ENCODE results near the gene PEX14. TPM values are rescaled to one million over a fixed set of nuclear protein-coding genes. Genes with fewer than 3 reads are reported as not detected.

The PEX14 gene
- total and polyA plus RNA-seq, 2 experiments from 2014 or later = 17.6 to 19.6 TPM

DNA sequence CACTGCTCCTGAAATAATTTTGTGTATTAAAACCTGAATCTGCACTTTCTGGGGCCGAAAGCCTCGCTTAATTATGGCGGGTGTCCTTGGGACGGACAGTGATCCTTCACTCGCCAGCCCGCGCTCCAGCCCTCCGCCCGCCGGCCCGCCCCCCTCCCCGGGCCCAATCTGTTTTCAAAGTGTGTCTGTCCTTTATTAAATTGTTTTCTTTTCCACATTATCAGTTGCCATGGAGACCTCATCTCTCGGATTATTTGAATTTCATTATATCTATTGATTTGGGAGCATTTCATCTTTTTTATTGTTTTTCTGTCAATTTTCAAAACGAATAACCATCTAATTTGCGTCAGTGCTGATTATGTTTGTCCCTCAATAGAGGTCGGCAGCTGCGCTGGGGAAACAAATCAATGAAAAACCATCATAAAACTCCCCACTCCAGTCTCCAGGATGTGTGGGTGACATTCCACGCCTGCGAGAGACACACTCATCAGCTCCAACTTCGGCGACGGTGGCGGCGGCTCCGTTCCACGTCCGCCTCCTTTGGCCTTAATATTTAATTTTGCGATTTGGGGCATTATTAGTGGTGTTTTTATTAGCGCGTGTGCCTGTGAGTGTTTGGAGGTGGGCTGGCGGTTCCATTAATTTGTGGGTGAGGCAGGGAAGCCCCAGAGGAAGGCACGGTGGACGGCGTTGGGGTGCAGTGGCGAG, 197.7 kb downstream of the PEX14 start:
- H3K79me2 ChIP-seq (replicated peaks; ENCODE audit: insufficient read depth) = no peaks in the 10 kb centered on the region
- TF ChIP-seq JUNB (IDR thresholded peaks at IDR 0.05; ENCODE audit: unreplicated experiment) (no peak), STAT1 (IDR thresholded peaks at IDR 0.05; ENCODE audit: unreplicated experiment) (no peak), POLR2AphosphoS5 (IDR thresholded peaks at IDR 0.05; ENCODE audit: low read depth) (no peak), EZH2phosphoT487 (IDR thresholded peaks at IDR 0.05; ENCODE audit: unreplicated experiment) (no peak), CREB1 (CRISPR knock-in tag; IDR thresholded peaks at IDR 0.05; ENCODE audit: low read depth) (no peak)
- TF ChIP-seq, protein P1, sequence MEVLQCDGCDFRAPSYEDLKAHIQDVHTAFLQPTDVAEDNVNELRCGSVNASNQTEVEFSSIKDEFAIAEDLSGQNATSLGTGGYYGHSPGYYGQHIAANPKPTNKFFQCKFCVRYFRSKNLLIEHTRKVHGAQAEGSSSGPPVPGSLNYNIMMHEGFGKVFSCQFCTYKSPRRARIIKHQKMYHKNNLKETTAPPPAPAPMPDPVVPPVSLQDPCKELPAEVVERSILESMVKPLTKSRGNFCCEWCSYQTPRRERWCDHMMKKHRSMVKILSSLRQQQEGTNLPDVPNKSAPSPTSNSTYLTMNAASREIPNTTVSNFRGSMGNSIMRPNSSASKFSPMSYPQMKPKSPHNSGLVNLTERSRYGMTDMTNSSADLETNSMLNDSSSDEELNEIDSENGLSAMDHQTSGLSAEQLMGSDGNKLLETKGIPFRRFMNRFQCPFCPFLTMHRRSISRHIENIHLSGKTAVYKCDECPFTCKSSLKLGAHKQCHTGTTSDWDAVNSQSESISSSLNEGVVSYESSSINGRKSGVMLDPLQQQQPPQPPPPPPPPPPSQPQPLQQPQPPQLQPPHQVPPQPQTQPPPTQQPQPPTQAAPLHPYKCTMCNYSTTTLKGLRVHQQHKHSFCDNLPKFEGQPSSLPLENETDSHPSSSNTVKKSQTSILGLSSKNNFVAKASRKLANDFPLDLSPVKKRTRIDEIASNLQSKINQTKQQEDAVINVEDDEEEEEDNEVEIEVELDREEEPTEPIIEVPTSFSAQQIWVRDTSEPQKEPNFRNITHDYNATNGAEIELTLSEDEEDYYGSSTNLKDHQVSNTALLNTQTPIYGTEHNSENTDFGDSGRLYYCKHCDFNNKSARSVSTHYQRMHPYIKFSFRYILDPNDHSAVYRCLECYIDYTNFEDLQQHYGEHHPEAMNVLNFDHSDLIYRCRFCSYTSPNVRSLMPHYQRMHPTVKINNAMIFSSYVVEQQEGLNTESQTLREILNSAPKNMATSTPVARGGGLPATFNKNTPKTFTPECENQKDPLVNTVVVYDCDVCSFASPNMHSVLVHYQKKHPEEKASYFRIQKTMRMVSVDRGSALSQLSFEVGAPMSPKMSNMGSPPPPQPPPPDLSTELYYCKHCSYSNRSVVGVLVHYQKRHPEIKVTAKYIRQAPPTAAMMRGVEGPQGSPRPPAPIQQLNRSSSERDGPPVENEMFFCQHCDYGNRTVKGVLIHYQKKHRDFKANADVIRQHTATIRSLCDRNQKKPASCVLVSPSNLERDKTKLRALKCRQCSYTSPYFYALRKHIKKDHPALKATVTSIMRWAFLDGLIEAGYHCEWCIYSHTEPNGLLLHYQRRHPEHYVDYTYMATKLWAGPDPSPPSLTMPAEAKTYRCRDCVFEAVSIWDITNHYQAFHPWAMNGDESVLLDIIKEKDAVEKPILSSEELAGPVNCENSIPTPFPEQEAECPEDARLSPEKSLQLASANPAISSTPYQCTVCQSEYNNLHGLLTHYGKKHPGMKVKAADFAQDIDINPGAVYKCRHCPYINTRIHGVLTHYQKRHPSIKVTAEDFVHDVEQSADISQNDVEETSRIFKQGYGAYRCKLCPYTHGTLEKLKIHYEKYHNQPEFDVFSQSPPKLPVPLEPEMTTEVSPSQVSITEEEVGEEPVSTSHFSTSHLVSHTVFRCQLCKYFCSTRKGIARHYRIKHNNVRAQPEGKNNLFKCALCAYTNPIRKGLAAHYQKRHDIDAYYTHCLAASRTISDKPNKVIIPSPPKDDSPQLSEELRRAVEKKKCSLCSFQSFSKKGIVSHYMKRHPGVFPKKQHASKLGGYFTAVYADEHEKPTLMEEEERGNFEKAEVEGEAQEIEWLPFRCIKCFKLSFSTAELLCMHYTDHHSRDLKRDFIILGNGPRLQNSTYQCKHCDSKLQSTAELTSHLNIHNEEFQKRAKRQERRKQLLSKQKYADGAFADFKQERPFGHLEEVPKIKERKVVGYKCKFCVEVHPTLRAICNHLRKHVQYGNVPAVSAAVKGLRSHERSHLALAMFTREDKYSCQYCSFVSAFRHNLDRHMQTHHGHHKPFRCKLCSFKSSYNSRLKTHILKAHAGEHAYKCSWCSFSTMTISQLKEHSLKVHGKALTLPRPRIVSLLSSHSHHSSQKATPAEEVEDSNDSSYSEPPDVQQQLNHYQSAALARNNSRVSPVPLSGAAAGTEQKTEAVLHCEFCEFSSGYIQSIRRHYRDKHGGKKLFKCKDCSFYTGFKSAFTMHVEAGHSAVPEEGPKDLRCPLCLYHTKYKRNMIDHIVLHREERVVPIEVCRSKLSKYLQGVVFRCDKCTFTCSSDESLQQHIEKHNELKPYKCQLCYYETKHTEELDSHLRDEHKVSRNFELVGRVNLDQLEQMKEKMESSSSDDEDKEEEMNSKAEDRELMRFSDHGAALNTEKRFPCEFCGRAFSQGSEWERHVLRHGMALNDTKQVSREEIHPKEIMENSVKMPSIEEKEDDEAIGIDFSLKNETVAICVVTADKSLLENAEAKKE (CRISPR knock-in tag; IDR thresholded peaks at IDR 0.05) = no peak
- TF ChIP-seq, protein P2, sequence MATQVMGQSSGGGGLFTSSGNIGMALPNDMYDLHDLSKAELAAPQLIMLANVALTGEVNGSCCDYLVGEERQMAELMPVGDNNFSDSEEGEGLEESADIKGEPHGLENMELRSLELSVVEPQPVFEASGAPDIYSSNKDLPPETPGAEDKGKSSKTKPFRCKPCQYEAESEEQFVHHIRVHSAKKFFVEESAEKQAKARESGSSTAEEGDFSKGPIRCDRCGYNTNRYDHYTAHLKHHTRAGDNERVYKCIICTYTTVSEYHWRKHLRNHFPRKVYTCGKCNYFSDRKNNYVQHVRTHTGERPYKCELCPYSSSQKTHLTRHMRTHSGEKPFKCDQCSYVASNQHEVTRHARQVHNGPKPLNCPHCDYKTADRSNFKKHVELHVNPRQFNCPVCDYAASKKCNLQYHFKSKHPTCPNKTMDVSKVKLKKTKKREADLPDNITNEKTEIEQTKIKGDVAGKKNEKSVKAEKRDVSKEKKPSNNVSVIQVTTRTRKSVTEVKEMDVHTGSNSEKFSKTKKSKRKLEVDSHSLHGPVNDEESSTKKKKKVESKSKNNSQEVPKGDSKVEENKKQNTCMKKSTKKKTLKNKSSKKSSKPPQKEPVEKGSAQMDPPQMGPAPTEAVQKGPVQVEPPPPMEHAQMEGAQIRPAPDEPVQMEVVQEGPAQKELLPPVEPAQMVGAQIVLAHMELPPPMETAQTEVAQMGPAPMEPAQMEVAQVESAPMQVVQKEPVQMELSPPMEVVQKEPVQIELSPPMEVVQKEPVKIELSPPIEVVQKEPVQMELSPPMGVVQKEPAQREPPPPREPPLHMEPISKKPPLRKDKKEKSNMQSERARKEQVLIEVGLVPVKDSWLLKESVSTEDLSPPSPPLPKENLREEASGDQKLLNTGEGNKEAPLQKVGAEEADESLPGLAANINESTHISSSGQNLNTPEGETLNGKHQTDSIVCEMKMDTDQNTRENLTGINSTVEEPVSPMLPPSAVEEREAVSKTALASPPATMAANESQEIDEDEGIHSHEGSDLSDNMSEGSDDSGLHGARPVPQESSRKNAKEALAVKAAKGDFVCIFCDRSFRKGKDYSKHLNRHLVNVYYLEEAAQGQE (IDR thresholded peaks at IDR 0.05; ENCODE audit: unreplicated experiment) = no peak
- TF ChIP-seq, protein P3, sequence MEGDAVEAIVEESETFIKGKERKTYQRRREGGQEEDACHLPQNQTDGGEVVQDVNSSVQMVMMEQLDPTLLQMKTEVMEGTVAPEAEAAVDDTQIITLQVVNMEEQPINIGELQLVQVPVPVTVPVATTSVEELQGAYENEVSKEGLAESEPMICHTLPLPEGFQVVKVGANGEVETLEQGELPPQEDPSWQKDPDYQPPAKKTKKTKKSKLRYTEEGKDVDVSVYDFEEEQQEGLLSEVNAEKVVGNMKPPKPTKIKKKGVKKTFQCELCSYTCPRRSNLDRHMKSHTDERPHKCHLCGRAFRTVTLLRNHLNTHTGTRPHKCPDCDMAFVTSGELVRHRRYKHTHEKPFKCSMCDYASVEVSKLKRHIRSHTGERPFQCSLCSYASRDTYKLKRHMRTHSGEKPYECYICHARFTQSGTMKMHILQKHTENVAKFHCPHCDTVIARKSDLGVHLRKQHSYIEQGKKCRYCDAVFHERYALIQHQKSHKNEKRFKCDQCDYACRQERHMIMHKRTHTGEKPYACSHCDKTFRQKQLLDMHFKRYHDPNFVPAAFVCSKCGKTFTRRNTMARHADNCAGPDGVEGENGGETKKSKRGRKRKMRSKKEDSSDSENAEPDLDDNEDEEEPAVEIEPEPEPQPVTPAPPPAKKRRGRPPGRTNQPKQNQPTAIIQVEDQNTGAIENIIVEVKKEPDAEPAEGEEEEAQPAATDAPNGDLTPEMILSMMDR (conservative IDR thresholded peaks at IDR 0.05; ENCODE audit: low read depth in 2 of 2) = no peak
- TF ChIP-seq, protein P4, sequence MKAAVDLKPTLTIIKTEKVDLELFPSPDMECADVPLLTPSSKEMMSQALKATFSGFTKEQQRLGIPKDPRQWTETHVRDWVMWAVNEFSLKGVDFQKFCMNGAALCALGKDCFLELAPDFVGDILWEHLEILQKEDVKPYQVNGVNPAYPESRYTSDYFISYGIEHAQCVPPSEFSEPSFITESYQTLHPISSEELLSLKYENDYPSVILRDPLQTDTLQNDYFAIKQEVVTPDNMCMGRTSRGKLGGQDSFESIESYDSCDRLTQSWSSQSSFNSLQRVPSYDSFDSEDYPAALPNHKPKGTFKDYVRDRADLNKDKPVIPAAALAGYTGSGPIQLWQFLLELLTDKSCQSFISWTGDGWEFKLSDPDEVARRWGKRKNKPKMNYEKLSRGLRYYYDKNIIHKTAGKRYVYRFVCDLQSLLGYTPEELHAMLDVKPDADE (IDR thresholded peaks at IDR 0.05) = no peak
- H4K20me1 ChIP-seq (replicated peaks; ENCODE audit: insufficient read depth) = no peaks in the 10 kb centered on the region
- H3K9me2 ChIP-seq (ENCODE audit: insufficient read depth) = no peaks in the 10 kb centered on the region
- no peak overlapping the region for H2AFZ ChIP-seq
- Mint-ChIP-seq H3K4me3 (no peak overlapping the region; the same call in 2 of the 3 replicates), H3K4me1 (peaks cover 41% of the 10 kb centered on the region), H3K36me3 (ENCODE audit: low read depth) (no peaks in the 10 kb centered on the region), H3K27ac (no peak overlapping the region), H3K9me3 (no peaks in the 10 kb centered on the region), H3K27me3 (ENCODE audit: insufficient read depth, low read depth, poor library complexity) (peaks cover 11% of the 10 kb centered on the region)
- peaks cover 5% of the 10 kb centered on the region; the same call in 1 of the 2 replicates for H3K4me1 ChIP-seq (ENCODE audit: insufficient read depth)
- no peak for DNase-seq (ENCODE audit: low spot score)
- 0 out of 2 replicates have a peak overlapping the region, but pooled peaks have one; percentile 26 for H3K27ac ChIP-seq (ENCODE audit: low read depth)
- H3K36me3 ChIP-seq (ENCODE audit: insufficient read depth) = no peaks in the 10 kb centered on the region; the same call in 1 of the 2 replicates
- H3K4me3 ChIP-seq = no peak overlapping the region
- H3K27me3 ChIP-seq (ENCODE audit: insufficient read depth) = no peaks in the 10 kb centered on the region
- ATAC-seq = no peak
- no peak overlapping the region for H3K4me2 ChIP-seq
- H3F3A ChIP-seq (replicated peaks; ENCODE audit: low read depth) = no peaks in the 10 kb centered on the region

All from GM23338 (cell line).